Activated T-cell treated with anti-CD3 and anti-CD28 coated beads for 48 hours (primary cell): Measurements from ENCODE around the gene DNAH5.

Experiments used
- DNase-seq: peaks from one replicate; pipeline ENCODE4 v3.0.0-alpha.2; 2020; ENCODE audit warnings: low read depth

Gene DNAH5

DNA sequence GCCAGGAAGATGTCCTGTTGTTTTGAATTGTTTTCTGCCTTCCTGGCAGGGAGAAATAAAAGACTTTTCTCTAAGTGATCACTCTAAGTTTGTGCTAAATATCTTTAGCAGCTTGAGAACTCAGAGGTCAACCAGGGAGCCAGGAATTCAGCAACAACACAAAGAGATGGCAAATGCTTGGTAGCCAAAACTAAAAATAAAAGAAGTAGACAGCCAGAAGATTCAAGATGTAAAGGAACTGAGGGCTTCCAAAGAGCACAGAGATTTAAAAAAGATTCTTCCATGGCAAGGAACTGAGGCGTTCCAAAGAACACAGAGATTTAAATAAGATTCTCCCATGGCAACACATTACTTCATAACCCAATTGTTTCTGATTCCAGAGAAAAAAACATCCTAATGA lies 9.6 kb downstream of the DNAH5 start:
- DNase-seq = no peak

DNA sequence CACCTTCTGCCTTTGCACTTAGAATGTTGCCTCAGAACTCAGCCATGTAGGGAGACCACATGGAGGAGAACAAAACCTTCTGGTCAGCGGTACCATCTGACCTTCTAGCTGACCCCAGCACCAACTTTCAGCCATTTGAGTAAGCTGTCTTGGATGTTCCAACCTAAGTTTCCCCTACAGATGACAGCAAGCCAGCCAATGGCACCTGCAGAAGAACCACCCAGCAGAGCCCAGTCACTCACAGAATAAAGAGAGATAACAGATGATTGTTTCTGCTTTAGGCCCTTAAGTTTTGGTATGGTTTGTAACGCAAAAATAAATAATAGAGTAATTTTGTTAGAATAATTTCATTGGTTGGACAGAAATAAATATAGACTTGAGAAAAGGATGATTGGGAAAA lies 10.4 kb downstream of the DNAH5 start:
- no peak for DNase-seq

DNA sequence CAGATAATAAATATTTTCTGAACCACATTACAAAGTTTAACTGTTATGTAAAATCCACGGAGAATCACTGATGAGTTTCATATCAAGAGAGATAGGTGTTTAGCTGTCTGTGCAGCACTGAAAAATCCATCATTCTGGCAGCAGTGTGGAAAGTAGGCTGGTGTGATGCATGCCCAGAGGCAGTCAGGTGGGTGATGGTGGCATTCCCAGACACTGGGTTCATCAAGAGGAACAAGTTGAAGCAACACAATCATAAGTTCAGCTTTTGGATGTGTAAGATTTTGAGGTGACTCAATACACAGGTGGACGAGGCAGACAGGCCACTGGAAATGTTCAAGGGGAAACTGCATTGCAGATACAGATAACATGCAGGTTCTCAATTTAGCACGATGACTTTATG lies 11.9 kb downstream of the DNAH5 start:
- DNase-seq = no peak

DNA sequence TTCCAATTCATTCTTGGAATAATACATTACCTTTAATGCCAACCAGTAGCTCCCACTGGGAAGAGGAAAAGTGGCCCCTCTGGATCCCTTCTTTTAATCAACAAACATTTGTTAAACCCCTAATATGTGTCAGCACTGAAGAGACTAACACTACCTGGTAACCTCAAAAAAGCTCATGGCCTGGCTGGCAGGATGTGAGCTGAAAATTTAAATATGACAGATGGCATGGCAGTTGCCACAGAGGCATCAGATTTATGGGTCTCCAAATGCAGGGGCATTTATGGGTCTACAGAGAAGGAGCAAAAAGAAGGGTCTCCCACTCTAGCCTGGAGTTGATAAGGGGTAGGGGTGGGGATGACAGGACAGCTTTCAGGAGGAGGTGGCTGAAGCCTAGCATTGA lies 12.5 kb downstream of the DNAH5 start:
- no peak for DNase-seq

DNA sequence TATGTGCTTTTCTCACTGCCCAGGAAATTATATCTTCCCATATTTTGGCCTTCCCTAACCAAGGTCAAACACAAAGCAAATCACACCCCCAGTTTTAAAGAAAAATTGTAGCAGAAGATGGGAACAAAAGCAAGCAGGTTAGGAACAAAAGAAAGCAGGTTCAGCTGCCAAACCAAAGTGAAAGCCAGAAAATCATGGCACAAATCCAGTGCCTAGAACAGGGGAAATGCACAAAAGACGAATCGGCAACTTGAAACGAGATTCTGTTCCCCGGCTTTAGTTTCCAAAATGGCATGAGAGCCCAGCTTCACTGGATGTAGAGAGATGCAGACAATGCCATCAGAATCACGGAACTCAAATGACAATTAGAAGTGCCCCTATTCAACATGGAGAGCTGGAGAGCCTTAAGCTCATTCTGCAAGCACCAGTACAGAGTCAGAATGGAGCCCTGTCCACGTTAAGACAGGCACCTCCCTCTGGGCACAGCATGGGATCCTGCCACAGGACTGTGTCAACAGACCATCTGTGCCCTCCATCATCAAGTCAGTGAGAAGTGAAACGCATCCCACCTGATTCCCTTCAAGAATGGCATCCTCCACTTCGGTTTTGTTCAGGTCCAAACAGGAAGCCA lies 13.8 kb downstream of the DNAH5 start:
- DNase-seq = no peak

DNA sequence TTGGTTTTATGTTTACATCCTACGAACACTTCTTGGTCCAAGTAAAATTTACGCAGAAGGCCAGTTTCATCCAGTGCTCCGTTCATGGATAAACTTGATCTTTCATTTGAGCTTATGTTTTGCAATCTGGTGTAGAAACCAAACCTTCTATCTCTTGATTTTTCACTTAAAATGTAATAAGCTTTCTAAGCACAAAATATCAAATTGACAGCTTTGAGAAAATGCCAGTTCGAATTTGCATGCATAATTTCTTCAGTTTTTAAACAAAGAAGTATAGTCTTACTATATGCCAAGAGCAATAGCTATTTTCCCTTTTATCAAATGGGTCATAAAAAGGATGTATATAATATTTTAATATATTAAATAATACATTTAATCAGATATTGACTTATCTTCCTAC lies 17.8 kb downstream of the DNAH5 start:
- DNase-seq = no peak

DNA sequence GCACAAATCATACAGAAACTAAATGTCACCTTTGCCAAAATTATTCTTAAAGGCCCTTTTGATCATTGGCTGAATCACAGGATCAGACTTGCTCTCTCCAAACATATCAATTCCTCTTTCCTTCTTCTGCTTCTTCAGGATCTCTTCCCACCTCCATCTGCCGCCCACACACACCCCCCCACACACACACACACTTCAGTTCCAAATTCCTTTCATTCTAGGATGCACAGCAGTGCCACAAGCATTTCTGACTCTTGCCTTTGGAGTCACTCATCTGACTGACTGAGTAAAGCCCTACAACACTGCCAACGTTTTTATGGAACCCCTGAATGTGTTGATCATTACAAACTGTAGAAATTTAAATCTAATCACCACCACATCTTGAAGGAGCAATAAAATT lies 22.9 kb downstream of the DNAH5 start:
- DNase-seq = no peak

DNA sequence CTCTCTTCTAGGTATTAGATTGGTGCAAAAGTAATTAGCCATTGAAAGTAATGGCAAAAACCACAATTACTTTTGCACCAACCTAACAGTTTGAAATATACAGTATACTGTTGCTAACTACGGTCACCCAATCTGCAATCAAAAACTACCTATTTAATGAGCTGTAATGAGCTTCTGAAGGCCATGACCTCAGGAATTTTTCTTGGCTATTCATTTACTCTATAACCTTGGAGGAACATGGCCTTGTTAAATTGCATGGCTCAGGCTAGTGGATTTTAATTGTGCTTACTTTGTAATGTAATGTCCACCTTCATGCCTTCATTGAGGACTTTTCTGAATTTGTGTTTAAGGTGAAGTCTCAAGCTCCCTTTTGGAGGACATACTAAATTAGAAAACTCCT lies 24.7 kb downstream of the DNAH5 start:
- DNase-seq = no peak

DNA sequence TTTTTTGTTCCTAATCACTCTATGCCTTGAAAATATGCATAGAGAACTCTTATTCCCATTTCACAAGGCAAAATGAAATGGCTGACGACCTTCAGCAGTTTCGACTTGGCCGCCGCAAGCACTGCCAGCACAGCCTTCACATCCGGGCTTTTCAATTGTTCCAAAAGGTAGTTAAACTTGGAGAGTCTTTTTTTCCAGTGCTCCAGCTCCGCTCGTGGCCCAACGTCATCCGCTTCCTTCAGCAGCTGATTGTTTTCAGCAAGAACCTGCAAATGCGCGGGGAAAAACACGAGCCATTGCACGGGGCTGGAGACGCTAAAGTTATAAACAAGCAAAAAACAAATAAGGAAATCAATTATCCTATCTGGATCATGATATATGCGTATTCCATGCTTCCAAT lies 25.4 kb downstream of the DNAH5 start:
- DNase-seq = no peak

DNA sequence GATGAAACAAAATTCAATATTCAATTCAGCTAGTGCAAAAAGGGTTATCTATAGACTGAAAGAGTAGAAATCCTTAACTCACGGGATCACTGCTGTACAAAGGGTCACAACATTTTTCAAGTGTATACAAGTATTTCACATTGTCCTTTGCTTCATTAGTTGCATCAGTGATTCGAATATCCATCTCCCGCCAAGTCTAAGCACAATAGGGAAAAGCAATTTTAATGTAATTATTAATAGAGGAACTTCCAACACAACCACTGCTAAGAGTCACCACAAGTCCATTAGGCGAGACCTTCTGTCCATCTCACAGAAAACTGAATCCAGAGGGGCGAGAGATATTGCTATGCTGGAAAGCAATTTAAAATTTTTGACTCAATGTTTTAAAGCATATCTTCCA lies 27.4 kb downstream of the DNAH5 start:
- no peak for DNase-seq

DNA sequence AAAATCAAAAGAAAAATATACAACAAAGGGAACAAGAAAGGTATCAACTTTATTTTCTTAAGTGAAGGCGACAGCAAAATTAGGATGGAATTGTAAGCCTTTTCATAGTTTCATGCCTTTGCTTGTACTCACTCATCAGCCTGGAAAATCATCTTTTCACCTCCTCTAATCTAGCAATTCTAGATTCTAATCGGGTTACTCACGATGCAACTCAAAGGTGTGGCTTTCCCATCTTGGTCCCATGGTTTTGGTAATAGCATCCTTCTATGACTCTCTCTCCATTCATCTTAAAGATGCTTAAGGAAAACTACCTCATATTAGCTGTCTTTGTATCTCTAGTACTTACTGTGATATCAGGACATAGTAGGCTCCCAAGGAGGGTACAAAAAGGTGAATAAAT lies 30.5 kb downstream of the DNAH5 start:
- no peak for DNase-seq

DNA sequence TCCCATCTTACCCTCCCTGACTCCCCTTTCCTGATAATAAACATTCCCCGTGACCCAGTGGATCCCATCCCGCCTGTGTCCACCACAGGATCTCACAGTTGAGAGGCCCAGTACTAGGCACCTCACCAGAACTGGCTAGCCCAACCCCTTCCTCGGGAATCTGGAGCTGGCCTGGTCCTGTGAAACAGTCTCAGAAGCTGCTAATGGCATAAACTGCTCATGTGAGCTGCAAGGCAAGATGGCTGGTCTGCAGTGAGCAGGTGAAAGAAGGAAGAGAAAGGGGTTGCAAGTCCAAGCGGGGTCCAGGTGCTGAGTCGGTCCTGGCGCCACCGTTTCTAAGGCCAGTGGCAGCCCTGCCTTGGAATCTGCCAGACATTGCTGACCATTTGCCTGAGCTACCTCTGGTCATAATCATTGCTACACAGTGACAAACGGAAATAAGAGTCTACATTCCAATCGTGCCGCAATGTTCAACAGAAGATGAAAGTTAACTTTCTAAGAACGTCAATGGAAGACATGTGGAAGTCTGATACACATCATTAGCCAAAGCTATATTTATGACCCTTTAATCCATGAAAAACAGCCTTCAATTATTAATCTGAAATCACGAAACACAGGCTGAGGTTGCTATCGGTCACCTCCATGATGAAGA lies 33.7 kb downstream of the DNAH5 start:
- DNase-seq = no peak

DNA sequence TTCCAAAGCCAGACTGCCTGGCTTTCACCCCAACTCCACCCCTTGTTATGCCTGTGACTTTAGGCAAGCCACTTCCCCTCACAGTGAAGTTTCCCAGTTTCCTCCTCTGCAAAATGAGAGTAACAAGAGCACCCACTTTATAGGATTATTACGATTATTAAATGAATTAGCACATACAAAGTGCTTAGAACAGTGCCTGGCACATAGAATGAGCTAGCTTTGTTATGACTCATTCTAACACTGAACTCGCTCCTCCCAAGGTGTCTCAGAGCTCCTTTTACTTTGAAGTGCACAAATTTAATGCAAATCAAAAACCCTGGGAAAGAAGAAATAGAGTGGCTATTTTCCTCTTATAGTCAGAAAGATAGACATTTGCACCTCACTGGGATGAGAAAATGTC lies 34.3 kb downstream of the DNAH5 start:
- no peak for DNase-seq

DNA sequence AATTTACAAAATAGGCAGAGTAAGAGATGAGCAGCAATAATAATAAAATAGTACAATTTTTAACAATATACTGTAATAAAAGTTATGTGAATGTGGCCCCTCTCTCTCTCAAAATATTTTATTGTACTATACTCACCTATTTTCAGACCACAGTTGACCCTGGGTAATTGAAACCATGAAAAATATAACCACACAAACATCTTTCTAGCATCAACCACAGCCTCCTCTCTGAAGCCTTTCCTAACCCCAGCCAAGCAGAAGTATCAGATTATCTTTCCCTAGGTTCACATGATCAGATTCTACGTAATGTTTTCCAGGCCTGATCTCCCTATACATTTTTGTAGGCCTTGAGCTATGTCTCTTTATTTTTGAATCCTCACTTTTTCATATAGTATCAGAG lies 35.2 kb downstream of the DNAH5 start:
- no peak for DNase-seq

DNA sequence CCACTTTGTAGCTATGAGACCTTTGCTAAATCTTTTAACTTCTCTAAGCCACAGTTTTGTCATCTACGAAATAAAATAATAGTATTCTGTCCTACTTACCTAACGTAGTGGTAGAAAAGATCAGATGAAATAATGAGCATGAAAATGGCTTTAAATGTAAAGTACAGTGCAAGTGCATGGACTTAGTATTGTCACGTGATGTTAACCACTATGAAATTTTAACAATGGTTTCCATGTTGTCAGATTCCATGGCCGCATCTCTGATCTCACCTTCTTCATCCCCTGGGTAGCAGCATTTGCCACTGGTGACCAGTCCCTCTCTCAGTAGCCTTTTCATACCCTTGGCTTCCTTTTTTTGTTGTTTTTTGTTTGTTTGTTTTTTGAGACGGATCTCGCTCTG lies 45.9 kb downstream of the DNAH5 start:
- DNase-seq = no peak

DNA sequence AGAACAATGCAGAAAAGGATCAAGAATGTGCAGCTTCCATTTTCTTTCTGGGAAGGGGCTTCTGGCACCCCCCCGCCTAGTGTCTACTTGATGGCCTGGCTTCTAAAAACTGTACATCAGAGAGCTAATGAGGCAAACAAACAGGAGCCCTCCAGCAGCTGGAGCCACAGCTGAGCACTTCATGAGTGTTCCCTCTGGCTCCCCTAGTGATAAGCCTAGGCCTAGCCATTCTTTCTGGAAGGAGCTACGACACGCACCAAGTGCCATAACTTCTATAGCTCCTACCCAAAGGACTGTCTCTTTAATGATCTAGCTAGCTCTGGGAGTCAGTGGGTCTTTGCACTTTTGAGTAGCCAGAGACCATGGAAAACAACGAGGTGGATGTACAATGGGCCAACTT lies 66.1 kb downstream of the DNAH5 start:
- DNase-seq = no peak

DNA sequence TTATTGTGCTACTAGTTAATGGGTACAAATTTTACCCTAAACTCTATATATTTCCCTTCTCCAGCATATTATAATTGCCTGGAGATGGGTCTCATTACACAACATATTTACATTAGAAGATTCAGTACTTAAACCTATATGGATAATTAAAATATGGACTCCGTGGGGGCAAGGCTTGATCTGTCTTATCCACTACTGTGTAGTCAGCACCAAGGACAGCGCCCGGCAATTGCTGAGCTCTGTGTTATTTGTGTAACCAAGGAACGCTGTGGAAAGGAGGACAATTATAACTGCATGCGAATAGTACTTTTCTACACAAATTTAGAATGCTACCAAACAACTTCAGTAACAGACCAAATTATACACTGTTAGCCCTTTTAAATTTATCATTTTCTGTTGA lies 77.7 kb downstream of the DNAH5 start:
- peak; percentile 1 for DNase-seq

DNA sequence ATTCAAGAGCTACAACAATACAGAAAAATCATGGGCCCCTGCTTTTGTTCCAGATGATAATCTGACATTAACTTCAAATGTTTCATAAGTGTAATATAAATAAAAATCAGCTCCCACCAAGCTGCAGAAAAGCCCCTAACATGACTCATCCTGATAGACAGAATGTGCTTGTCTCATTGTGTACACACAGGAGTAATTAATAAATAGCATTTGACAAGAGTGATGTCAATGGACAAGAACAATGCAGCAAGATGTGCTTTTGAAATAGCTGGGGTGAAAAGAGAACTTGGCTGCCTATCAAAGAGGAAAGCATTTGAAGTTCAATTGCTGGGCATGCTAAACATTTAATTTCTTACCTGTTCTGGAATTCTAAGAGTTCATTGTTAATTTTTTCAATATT lies 79.2 kb downstream of the DNAH5 start:
- no peak for DNase-seq

DNA sequence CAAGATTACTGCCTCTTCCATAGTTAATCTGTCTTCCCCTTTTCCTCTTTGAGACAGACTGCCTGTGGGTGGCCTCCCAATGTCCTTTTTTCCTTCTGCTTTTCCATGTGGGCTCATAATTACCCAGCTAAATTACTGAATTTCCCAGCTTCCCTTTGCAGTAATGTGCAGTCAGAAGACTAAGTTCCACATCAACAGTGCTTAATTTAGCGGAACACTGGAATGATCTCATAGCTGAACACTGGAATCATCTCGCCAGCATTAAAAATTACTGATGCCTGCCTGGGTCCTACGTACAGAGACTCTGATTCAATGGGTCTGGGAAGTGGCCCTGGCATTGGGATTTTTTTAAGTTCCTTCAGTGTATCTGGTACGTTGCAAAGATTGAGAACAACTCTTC lies 84.3 kb downstream of the DNAH5 start:
- no peak for DNase-seq

DNA sequence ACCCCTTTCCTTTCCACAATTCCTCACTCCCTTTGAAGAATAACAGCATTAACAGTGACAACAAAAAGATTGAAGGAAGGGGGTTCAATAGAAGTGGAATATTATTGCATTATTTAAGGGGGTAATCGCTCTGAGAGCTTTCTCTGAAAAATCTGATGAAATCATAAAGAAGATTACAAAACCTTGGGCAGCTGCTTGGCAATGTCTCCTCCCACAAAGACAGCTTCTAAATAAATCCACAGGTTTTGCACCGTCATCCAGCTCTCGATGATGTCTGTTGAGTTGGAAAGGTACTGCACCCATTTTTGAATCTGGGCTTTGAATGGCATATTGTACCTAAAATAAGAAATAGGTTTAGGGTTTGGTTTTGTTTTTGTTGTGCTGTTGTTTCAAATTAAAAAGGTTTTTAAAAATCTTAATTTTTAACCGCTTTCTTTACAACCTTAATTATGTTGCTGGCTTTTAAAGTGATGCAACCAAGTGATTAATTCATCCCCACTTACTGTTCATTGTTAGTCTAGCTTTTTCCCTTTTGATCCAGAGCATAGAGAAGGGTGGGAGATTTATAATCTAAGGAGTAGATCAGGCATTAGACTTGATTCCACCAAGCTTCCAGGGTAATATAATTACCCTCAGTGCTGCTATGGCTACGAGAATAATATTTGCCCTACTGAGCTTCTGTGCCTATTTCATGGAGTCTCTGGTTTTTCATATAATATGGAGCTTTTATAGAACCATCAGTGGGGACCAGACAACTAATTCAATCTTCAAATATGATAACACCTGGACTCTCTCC lies 85.0 kb downstream of the DNAH5 start:
- DNase-seq = no peak

DNA sequence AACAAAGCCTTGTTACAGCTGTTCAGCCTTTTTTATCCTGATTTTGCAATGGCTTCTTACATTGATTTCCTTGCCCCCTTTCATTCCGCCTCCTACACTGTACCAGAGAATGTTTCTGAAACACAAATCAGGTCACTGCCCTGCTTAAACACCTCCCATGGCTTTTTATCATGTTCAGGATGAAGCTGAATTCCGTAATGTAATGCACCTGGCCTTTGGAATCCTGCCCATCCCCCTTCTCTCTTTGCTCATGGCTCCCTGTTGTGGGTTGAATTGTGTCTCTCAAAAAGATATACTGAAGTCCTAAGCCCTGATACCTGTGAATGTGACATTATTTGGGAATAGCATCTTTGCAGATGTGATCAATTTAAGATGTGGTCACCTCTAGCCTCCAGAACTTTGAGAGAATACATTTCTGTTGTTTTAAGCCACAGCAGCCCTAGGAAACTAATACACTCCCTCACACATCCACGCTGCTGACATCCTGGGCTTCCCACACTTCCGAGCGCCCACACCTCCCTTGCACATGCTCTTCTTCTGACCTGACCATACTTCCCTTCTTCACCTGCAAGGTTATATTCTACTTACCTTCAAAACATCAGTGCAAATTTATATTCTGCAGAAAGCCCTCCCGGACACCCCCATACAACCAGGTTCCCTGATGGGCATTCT lies 101.2 kb downstream of the DNAH5 start:
- DNase-seq = no peak

DNA sequence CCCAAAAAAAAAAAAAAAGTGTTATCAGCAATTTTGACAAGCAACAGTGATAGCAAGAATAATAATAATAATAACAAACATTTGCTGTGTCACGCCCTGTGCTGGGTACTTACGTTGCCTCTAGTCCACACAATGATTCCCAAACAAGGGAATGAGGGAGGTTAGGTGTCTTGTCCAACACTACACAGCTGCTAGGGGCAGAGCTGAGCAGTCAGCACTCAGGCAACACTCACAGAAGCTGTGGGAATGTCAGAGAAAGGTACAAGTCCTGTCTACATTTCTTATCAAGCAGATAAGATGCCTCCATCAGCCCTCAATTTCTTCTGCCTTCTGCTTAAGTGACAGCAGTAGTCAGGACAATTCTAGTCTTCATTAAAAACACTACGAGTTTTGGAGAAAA lies 111.0 kb downstream of the DNAH5 start:
- DNase-seq = no peak

DNA sequence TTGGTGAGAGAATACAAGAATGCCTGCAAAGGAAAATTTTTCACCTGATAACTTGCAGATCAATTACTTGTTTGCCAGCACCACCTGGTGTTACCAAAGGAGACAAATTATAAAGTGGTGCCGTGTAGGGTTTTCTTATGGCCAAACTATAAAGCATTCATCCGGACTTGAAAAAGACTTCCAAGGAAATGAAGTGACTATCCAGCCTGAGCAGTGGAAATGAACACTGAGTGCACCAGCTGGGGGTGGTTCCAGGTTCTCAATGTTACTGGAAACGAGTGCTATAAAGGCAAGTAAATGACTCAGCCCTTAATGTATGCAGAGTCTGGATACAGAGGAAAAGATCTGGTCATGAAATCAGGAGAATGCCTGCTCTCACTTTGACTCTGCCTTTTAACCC lies 113.1 kb downstream of the DNAH5 start:
- DNase-seq = no peak
